HCT116 (cell line): Measurements from ENCODE around the gene MEGF6. TPM values are rescaled to one million over a fixed set of nuclear protein-coding genes. Genes with fewer than 3 reads are reported as not detected.

Experiments
- ATAC-seq: fragments of 200-7000 bp; cut with Tn5 transposase; 2 replicates; pipeline ENCODE4 v1.9.1; 2020; ENCODE audit warnings: mild to moderate bottlenecking, moderate library complexity
- BruUV-seq: library from RNA; stranded (reverse); fragments of 400-500 nt; replicated peaks from 2 replicates; lab custom pipeline; 2021; lab: Mats Ljungman, UMichigan
- CTCF ChIA-PET: fragments of 300-600 bp; sonication (Branson Sonifier 250); formaldehyde crosslinking; loops from one replicate; lab custom pipeline; 2021; ENCODE audit warnings: antibody characterized with exemption; lab: Charles Lee
- POLR2A ChIA-PET: fragments of 300-600, 350-600 bp; sonication (Branson Sonifier 250); formaldehyde crosslinking; loops from one replicate; lab custom pipeline; 2021; ENCODE audit warnings: antibody characterized with exemption; lab: Charles Lee
- RAD21 ChIA-PET, 2 experiments: fragments of 300-600 bp; sonication (Branson Sonifier 250); formaldehyde crosslinking; loops; one replicate each; lab custom pipeline; 2023; ENCODE audit warnings: low total read pairs in 2 of 2; ENCODE audit not compliant: uncharacterized antibody in 2 of 2, unreplicated experiment in 2 of 2, low non-redundant PET in 1 of 2; lab: Charles Lee
- DNase-seq: peaks from one replicate; pipeline ENCODE4 v3.0.0-alpha.2; 2010; ENCODE audit warnings: low read depth, low spot score
- H2AFZ ChIP-seq: fragments of 200-600 bp; shearing (Covaris generic), sonication (generic); 2 replicates; pipeline ENCODE4 v1.6.1; 2017; ENCODE audit warnings: low read depth, mixed run types, mixed read lengths, antibody characterized with exemption, low read length; ENCODE audit not compliant: poor library complexity, severe bottlenecking
- H3K27ac ChIP-seq: 2 replicates; pipeline ENCODE4 v1.5.1; 2012; ENCODE audit warnings: low read depth, low read length
- H3K27me3 ChIP-seq: fragments of 200-600 bp; sonication (generic); 2 replicates; pipeline ENCODE4 v1.6.1; 2016; ENCODE audit warnings: mixed run types, low read length, mixed read lengths; ENCODE audit not compliant: insufficient read depth
- H3K36me3 ChIP-seq, 2 experiments: fragments of 200-500 bp in 1 of 2; fragments of 200-600 bp in 1 of 2; sonication (Bioruptor generic) in 1 of 2; sonication (generic) in 1 of 2; 2 replicates each; pipeline versions ENCODE4 v1.5.1 to v1.6.1; 2014 to 2016; ENCODE audit warnings: low read length in 2 of 2, inconsistent platforms in 1 of 2, mixed read lengths in 1 of 2, mixed run types in 1 of 2; ENCODE audit not compliant: insufficient read depth in 2 of 2, control insufficient read depth in 1 of 2
- H3K4me1 ChIP-seq, 2 experiments: fragments of 200-600 bp in 1 of 2; sonication (generic) in 1 of 2; 2 replicates each; pipeline versions ENCODE4 v1.5.1 to v1.6.1; 2012 to 2017; ENCODE audit warnings: low read length in 2 of 2, inconsistent platforms in 1 of 2, mild to moderate bottlenecking in 1 of 2, mixed read lengths in 1 of 2, mixed run types in 1 of 2, moderate library complexity in 1 of 2; ENCODE audit not compliant: insufficient read depth in 2 of 2, control insufficient read depth in 1 of 2
- H3K4me2 ChIP-seq: fragments of 200-600 bp; sonication (generic); 2 replicates; pipeline ENCODE4 v1.6.1; 2017; ENCODE audit warnings: mixed run types, low read length, mixed read lengths
- H3K4me3 ChIP-seq, 2 experiments: fragments of 200-600 bp in 1 of 2; sonication (generic) in 1 of 2; replicated peaks in 1 of 2; 2 replicates each; pipeline ENCODE4 v1.5.1; 2011 to 2016; ENCODE audit warnings: low read length in 2 of 2, control low read depth in 1 of 2, low read depth in 1 of 2, mild to moderate bottlenecking in 1 of 2, mixed read lengths in 1 of 2, mixed run types in 1 of 2
- H3K79me2 ChIP-seq: fragments of 200-600 bp; sonication (generic); 2 replicates; pipeline ENCODE4 v1.6.1; 2017; ENCODE audit warnings: mild to moderate bottlenecking, mixed run types, low read length, moderate library complexity, mixed read lengths; ENCODE audit not compliant: insufficient read depth
- H3K9ac ChIP-seq: fragments of 200-600 bp; sonication (generic); 2 replicates; pipeline ENCODE4 v1.6.1; 2016; ENCODE audit warnings: low read length, mixed read lengths
- H3K9me2 ChIP-seq: fragments of 200-600 bp; sonication (generic), shearing (Covaris generic); 2 replicates; pipeline ENCODE4 v1.6.1; 2017; ENCODE audit warnings: mixed run types, mild to moderate bottlenecking, moderate library complexity; ENCODE audit not compliant: insufficient read depth
- H3K9me3 ChIP-seq, 2 experiments: fragments of 200-500 bp in 1 of 2; fragments of 200-600 bp in 1 of 2; sonication (Bioruptor generic) in 1 of 2; sonication (generic) in 1 of 2; 2 replicates each; pipeline ENCODE4 v1.6.1; 2014 to 2017; ENCODE audit warnings: low read length in 2 of 2, mixed read lengths in 2 of 2, inconsistent platforms in 1 of 2, low read depth in 1 of 2, mild to moderate bottlenecking in 1 of 2, mixed run types in 1 of 2, moderate library complexity in 1 of 2; ENCODE audit not compliant: control insufficient read depth in 1 of 2, insufficient read depth in 1 of 2
- H4K20me1 ChIP-seq: fragments of 200-600 bp; sonication (generic), shearing (Covaris generic); 2 replicates; pipeline ENCODE4 v1.6.1; 2017; ENCODE audit warnings: mixed run types, mild to moderate bottlenecking, moderate library complexity; ENCODE audit not compliant: insufficient read depth
- CBX3 ChIP-seq: IDR thresholded peaks from 2 replicates; pipeline ENCODE4 v1.6.1; 2012; ENCODE audit warnings: low read depth
- SIN3A ChIP-seq: IDR thresholded peaks from 2 replicates; pipeline ENCODE4 v1.6.1; 2012; ENCODE audit warnings: low read depth
- SRF ChIP-seq: IDR thresholded peaks from 2 replicates; pipeline ENCODE4 v1.6.1; 2012; ENCODE audit warnings: low read depth
- intact Hi-C: fragments of 100-400 bp; cut with micrococcal nuclease; formaldehyde crosslinking; loops from 2 replicates; pipeline ENCODE4 v1.10.0; 2022
- total RNA-seq: library from RNA; stranded (reverse); gene quantifications from one replicate; pipeline ENCODE4 v1.2.1, GENCODE V29; 2021; ENCODE audit not compliant: unreplicated experiment
- TF ChIP-seq, protein P1 (sequence below): IDR thresholded peaks from 2 replicates; pipeline ENCODE4 v1.6.1; 2011; ENCODE audit warnings: mild to moderate bottlenecking, low read length, moderate library complexity; ENCODE audit not compliant: insufficient replicate concordance; ENCODE audit errors: extremely low read depth
- TF ChIP-seq, protein P2 (sequence below), 3 experiments: fragments of 200-600 bp in 1 of 3; sonication (generic) in 1 of 3; IDR thresholded peaks in 2 of 3; conservative IDR thresholded peaks in 1 of 3; 2 replicates each; pipeline ENCODE4 v1.5.1; 2012 to 2017; ENCODE audit warnings: low read depth in 2 of 3, low read length in 2 of 3, antibody characterized with exemption in 1 of 3, borderline replicate concordance in 1 of 3, control low read depth in 1 of 3, mild to moderate bottlenecking in 1 of 3, mixed read lengths in 1 of 3, mixed run types in 1 of 3, moderate library complexity in 1 of 3; ENCODE audit not compliant: insufficient read depth in 1 of 3
- TF ChIP-seq, protein P3 (sequence below): IDR thresholded peaks from 2 replicates; pipeline ENCODE4 v1.6.1; 2012
- TF ChIP-seq, protein P4 (sequence below): IDR thresholded peaks from 2 replicates; pipeline ENCODE4 v1.6.1; 2012; ENCODE audit warnings: low read depth

MEGF6 gene
- total RNA-seq, 1 experiment from 2014 or later, result 47.6 TPM

DNA sequence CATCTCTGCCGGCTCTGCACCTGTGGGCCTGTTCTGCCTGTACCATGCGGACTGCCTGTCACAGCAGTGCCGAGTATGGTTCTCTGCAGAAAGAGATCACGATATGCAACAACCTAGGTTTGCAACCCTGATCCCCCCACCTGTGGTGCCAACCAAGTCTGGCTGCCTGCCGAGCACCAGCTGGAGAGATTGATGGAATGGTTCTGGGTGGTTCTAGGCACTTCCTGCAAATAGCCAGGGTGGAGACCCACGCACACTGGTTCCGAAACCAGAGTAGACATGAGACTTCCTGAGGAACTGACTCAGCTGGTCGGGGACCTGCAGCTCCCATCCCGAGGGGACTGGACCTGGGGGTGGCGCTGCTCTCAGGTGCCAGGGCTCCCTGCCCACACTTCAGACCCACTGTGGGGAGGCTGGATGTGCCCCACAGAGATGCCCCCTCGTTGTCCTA, 18.9 kb upstream of the MEGF6 start:
- TF ChIP-seq SRF (no peak), CBX3 (no peak), SIN3A (no peak)
- TF ChIP-seq, protein P1, sequence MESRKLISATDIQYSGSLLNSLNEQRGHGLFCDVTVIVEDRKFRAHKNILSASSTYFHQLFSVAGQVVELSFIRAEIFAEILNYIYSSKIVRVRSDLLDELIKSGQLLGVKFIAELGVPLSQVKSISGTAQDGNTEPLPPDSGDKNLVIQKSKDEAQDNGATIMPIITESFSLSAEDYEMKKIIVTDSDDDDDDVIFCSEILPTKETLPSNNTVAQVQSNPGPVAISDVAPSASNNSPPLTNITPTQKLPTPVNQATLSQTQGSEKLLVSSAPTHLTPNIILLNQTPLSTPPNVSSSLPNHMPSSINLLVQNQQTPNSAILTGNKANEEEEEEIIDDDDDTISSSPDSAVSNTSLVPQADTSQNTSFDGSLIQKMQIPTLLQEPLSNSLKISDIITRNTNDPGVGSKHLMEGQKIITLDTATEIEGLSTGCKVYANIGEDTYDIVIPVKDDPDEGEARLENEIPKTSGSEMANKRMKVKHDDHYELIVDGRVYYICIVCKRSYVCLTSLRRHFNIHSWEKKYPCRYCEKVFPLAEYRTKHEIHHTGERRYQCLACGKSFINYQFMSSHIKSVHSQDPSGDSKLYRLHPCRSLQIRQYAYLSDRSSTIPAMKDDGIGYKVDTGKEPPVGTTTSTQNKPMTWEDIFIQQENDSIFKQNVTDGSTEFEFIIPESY, result no peak
- TF ChIP-seq, protein P2, sequence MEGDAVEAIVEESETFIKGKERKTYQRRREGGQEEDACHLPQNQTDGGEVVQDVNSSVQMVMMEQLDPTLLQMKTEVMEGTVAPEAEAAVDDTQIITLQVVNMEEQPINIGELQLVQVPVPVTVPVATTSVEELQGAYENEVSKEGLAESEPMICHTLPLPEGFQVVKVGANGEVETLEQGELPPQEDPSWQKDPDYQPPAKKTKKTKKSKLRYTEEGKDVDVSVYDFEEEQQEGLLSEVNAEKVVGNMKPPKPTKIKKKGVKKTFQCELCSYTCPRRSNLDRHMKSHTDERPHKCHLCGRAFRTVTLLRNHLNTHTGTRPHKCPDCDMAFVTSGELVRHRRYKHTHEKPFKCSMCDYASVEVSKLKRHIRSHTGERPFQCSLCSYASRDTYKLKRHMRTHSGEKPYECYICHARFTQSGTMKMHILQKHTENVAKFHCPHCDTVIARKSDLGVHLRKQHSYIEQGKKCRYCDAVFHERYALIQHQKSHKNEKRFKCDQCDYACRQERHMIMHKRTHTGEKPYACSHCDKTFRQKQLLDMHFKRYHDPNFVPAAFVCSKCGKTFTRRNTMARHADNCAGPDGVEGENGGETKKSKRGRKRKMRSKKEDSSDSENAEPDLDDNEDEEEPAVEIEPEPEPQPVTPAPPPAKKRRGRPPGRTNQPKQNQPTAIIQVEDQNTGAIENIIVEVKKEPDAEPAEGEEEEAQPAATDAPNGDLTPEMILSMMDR (IDR thresholded peaks at IDR 0.05 in 2 of 3, conservative IDR thresholded peaks at IDR 0.05 in 1 of 3; ENCODE audit: borderline replicate concordance in 1 of 3, insufficient read depth in 1 of 3, low read depth in 2 of 3, low read length in 2 of 3), result no peak
- TF ChIP-seq, protein P3, sequence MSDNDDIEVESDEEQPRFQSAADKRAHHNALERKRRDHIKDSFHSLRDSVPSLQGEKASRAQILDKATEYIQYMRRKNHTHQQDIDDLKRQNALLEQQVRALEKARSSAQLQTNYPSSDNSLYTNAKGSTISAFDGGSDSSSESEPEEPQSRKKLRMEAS, result no peak
- TF ChIP-seq, protein P4, sequence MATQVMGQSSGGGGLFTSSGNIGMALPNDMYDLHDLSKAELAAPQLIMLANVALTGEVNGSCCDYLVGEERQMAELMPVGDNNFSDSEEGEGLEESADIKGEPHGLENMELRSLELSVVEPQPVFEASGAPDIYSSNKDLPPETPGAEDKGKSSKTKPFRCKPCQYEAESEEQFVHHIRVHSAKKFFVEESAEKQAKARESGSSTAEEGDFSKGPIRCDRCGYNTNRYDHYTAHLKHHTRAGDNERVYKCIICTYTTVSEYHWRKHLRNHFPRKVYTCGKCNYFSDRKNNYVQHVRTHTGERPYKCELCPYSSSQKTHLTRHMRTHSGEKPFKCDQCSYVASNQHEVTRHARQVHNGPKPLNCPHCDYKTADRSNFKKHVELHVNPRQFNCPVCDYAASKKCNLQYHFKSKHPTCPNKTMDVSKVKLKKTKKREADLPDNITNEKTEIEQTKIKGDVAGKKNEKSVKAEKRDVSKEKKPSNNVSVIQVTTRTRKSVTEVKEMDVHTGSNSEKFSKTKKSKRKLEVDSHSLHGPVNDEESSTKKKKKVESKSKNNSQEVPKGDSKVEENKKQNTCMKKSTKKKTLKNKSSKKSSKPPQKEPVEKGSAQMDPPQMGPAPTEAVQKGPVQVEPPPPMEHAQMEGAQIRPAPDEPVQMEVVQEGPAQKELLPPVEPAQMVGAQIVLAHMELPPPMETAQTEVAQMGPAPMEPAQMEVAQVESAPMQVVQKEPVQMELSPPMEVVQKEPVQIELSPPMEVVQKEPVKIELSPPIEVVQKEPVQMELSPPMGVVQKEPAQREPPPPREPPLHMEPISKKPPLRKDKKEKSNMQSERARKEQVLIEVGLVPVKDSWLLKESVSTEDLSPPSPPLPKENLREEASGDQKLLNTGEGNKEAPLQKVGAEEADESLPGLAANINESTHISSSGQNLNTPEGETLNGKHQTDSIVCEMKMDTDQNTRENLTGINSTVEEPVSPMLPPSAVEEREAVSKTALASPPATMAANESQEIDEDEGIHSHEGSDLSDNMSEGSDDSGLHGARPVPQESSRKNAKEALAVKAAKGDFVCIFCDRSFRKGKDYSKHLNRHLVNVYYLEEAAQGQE, result no peak
- ChIA-PET CTCF (no interaction called here), POLR2A (no interaction called here), RAD21 (no interaction called here)
- H3K9me2 ChIP-seq, result no peaks in the 10 kb centered on the region
- intact Hi-C loops, result no loop called here
- H3K79me2 ChIP-seq, result no peaks in the 10 kb centered on the region
- no peak overlapping the region for H3K27ac ChIP-seq
- no peaks in the 10 kb centered on the region for H3K9me3 ChIP-seq
- no peaks in the 10 kb centered on the region for H3K27me3 ChIP-seq
- no peak for DNase-seq
- H3K9ac ChIP-seq, result no peak overlapping the region
- BruUV-seq, result no TSS peak
- H3K4me1 ChIP-seq, result peaks cover 0 to 12% of the 10 kb centered on the region in 2 experiments; a peak in 2 of 4 replicates
- H3K4me3 ChIP-seq, result no peak overlapping the region
- no peaks in the 10 kb centered on the region for H4K20me1 ChIP-seq
- ATAC-seq, result no peak
- H3K36me3 ChIP-seq, result peaks cover 6 to 13% of the 10 kb centered on the region in 2 experiments; a peak in 3 of 4 replicates
- H2AFZ ChIP-seq, result no peak overlapping the region
- H3K4me2 ChIP-seq, result no peak overlapping the region
